AG20443 (cell line): ENCODE results near the gene C1QBP.
A peak's percentile ranks its signal among the peaks of the same experiment; 100 is the strongest.
"Not testable (repeated sequence)": the region's sequence is repeated elsewhere in the genome, so short reads cannot be mapped to it uniquely, and the experiment has no call there.

Experiments used
- DNase-seq: peaks from one replicate; pipeline ENCODE4 v3.0.0; 2012; ENCODE audit warnings: low spot score, mixed read lengths

Gene C1QBP

DNA sequence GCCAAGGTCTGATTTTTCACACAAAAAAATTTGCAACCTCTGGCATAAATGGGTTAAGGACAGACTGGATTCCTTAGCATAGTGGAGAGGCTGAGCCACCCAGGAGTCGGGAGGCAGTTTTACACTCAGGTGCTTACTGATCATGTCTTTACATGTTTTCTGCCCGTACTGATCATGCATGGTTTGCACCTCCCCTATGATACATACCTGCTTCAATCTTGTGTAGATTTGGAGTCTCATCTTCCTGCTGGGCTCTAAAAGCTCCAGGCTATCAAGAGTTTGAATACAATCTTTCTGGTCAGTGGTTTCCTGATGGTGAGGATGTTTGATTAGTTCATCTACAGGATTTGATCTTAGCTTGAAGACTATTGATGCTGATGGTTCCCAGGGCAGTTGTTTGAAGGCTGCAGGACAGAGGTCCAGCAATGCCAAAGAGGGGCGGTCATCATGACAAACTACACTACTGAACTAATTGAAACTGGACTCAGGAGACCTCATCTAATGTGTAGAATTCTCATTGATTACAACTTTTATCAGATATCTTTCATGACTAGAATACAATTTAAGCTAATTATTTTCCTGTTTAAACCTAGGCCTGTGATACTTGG lies 6.9 kb downstream of the C1QBP start:
- DNase-seq, result no peak

DNA sequence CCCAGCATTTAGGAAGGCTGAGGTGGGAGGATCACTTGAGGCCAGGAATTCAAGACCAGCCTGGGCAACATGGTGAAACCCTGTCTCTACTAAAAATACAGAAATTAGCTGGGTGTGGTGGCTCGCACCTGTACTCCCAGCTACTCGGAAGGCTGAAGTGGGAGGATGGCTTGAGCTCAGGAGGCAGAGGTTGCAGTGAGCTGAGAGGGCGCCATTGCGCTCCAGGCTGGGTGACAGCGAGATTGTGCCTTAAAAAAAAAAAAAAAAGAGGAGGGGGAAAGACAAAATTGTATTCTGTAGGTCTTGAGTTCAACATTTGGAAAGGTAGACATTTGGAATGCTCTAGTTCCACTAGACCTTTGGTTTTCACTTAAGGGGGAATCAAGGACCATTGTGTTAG lies 7.7 kb downstream of the C1QBP start:
- not testable (repeated sequence) for DNase-seq

DNA sequence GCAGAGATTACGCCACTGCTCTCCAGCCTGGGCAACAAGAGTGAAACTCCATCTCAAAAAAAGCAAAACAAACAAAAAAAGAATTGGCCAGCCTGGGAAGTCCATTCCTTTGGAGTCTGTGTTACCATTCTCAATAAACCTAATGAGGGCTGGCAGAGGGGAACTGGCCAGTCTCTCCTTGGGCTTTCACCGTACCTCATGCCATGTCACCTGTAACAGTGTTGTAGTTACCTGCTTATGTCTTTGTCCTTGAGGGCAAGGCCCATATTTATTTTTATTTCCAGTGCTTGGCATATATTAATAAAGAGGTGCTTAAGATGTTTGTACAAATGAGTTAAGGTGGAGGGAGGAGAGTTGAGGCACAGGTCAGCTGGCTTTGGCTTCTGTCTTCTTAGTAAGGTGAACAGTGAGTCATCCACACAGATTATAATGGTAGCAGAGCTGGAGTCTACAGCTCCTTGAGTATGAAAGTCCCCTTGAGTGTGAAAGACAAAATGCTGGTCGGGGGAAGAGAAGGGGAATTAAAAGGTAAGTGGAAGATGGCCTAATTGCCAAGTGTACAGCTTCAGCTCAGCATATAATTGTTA lies 8.4 kb downstream of the C1QBP start:
- no peak for DNase-seq

DNA sequence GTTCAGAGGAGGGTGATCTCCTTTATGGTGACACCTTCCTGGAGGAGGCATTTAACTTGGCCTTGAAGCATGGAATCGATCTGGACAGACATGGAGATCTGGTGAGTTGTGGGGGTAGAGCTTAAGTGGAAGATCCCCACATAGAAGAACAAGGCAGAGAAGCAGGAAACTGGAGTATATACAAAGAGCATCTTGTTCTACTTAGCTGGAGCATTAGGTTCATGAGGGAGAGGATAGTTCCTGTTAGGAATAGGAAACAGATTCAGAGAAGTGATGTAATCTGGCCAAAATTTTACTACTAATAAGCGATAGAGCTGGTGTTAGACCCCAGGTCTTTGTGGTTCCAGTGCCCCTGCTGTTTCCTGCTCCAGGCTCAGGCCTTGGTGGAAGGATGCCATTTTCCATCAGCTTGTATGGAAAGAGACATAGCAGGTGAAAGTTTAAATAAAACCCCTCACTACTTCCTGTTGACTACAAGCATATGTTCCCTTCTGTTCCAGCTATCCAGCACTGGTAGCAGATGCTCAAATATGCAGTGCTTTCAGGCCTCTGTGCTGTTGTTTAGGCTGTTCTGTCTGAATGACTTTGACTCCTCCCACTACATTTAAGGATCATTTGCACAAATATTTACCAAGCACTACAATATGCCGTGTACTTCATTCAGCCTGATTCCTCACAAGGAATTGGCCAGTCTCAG lies 9.6 kb downstream of the C1QBP start:
- no peak for DNase-seq

DNA sequence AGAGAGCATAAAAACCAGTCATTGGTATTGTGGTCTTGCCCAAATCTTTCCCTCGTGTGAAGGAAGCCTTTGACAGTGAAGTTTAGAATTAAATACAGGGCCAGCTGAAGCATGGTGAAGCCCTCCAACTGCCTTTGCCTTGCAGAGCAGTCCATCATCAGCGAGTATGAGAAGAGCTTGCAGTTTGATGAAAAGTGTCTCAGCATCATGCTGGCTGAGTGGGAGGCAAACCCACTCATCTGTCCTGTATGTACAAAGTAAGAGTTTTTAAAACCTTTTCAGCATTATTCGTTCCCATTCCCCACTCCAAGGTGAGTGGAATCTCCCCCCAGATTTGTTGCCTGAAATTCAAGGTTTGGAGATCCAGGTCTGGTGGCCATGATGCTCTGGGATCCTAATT lies 13.1 kb downstream of the C1QBP start:
- DNase-seq, result no peak

DNA sequence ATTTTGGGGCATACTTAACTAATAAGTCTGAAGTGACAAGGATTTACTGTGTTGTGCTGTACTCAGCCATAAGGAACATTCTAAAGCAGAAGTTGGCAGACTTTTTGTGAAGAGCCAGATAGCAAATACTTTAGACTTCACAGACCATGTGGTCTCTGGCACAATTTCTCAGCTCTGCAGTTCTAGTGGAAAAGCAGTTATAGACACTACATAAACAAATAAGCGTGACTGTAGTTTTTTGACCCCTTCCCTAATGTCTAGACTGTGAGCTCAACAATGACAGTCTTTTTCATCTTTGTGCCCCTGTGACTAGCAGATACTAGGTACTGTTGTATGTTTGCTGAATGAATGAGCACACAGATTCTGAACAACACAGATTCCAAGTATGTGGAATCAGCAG lies 14.0 kb downstream of the C1QBP start:
- no peak for DNase-seq

DNA sequence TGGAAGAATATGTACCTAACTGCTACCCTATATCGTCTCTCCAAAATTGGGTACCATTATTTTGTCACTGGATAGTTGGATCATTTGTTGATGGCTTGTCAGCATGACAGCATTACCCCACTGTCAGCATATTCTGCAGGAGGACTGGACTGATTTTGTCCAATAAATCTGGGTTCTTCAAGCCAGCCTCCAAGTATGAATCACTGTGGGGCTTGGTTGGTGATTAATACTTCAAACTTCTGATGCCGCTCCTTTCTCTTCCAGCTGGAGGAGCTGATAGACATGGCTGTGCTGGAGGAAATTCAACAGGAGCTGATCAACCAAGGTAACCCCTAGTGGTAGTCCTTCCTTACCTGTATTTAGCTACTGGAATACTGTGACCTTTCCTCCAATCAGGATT lies 16.4 kb downstream of the C1QBP start:
- peak; percentile 74 for DNase-seq

DNA sequence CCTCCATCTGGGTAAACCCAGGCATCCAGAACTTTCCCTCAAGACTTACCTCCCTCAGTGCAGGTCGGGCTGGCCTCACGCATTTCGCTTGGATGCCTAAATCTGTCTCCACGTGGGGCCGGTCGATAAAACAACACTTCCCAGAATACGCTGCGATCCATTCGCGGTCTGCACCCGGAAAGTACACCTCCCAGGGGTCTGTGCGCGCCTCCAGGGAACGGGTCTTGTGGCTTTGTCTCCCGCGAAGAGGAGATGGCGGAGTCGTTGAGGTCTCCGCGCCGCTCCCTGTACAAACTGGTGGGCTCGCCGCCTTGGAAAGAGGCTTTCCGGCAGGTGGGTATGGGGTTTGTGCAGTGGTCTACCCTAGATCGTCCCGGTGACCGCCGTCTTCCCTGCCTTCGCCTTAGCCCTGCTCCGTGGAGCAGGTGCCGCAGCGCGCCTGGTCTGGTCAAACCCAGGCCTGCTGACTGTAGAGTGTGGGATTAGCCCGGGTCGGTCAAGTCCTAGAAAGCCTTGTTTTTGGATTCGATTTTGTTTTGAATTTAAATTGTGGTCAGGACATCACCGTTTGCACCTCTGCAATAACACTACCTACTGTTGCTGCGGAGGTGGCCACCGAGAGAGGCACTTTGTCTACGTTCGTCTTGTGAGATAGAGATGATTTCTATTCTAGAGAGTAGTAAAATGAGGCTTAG lies 18.8 kb downstream of the C1QBP start, which contains the start of gene RPAIN:
Gene RPAIN, plus strand, starts transcription at position 224 of the 695 bp plus-strand sequence. Its CDS starts 29 bp downstream, at position 253.
- peak; percentile 82 for DNase-seq

DNA sequence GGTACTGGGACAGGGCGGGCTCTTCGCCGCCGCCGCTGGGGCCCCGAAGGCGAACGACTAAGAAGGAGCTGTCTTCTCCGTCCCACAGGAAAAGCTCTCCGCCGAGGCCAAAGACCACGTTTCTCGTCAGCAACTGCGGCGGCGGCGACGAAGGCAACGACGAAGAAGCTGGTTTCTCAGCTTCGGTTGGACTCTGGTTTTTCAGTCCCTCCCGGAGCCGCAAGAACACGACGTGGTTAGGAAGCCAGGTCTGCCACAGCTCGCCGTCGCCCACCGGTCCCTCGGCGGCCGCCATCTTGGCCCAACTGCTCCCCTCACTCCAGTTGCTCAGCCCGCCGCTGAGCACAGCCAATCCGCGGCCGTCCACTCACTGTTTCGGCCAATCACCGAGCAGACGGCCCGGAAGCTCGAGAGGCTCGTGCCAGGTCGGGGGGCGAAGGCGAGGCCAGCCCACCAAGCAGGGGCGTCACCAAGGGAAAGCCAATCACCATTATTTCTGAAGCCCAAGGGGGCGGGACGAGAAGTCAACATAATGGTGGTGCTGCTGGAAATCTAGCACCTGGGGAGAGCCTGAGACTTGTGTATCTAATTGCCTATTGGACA lies 19.5 kb downstream of the C1QBP start, which contains the start of gene NUP88:
Gene NUP88, minus strand, starts transcription at position 307 of the 603 bp plus-strand sequence. Its CDS starts 12 bp downstream, at position 295.
- peak; percentile 99 for DNase-seq

DNA sequence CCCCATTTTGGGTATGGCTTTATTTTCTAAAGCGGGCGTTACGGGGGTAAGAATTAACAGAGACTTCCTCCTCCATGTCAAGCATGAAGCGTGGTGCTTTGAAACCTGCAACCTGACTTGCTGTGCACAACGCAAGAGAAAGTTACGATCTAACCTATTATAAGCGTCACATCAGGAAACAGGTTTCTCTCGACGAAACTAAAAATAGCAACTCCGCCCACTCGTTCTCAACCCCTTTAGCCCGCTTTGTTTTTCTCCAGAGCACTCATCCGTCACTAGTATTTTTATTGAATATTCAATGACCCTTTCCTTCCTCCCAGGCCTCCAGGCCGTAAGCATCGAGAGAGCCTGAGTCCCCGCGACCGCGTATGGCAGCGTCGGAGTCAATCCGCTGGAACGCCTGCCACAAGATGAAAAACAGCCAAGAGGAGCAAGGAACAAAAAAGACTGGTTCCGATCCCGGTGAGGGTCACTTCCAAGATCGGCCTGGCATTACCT lies 20.0 kb downstream of the C1QBP start:
- no peak for DNase-seq

DNA sequence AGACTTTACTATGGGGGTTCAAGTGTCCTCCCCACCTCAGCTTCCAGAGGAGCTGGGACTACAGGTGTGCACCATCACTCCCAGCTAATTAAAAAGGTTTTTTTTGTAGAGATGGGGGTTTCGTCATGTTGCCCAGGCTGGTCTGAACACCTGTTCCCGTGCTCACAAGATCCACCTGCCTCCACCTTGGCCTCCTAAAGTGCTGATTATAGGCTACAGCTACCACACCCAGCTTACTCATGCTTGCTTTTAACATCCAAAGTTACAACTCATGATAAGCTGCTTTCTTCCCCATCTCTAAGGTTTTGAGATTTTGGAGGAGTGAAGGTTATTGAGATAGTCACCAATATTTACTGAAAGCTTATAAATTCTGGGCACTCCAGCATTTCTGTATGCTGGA lies 22.1 kb downstream of the C1QBP start:
- DNase-seq, result no peak

DNA sequence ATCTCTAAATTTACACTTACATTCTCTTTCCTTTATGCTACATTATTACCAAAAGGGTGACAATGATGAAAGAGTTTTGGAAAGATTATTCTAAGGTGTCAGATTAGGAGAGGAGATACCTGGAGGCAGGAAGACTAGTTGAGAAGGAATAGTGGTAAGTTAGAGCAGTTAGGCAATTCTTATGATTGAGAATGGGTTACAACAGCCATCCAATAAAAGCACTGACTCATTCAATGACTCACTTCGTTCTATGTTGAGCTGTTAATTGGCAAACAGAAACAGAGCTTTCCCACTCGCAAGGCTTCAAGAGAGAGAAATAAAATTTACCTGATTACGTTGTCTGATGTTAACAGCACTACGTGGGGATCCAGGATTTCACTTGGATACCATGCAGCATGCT lies 25.3 kb downstream of the C1QBP start:
- DNase-seq, result peak; percentile 74

DNA sequence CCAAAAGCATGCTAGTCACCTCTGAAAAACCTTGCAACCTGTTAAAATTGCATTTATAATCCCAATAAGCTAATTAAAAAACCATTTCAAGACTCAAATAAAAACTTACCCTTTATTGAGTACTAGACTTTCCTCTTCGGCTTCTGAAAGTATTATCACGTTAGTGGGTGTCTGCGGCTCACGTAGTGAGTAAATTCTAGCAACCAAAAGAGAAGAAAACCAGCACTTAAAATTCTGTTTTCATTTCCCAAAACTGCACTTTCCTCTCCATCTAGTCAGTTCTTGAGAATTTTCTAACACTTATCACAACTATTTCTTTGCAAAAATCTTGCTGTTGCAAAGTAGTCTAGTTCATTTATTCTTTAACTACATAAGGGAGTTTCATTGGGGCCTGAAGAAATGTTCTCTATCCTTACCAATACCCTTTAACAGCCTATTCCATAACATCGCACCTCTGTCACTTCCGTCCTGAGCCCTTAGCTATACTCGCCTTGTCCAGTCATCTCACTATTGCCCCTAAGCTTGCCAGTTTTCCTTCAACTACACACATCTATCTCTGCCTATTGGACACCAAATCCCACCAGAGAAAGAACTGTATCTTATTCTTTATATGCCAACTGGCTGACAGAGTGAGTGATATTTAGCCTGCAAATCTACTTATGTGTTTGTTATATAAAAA lies 28.2 kb downstream of the C1QBP start:
- DNase-seq, result no peak

DNA sequence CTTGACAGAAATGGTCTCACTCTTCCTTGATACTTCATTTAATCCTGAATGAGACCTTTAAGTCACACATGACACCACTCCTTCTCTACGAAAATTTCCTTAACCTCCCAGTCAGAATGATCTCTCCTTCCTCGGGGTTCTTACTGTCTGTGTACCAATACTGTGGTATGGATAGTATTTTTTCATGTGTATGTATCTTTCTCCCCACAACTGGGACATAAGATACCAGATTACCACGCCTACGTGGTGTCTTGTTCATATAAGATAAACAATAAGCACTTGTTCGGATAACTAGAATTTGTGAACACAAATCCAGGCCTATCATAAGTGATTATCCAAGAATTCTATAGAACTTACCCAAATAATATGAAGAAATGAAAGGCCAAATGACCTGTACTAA lies 30.8 kb downstream of the C1QBP start:
- no peak for DNase-seq

DNA sequence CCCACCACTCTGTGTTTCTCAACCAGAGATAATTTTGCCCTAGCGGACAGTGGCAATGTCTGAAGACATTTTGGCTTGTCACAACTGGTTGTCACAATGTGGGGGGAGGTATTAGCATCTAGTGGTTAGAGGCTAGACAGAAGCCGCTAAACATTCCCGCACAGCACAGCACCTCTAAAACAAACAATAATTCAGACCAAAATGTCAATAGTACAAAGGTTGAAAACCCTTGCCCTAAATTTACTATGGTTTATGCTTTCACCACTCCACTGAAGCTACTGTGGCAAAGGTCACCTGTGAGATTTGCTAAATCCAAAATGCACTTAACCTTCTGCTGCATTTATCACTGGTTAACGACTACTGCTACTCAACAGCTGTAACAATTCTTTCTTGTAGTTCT lies 33.6 kb downstream of the C1QBP start:
- DNase-seq, result no peak

DNA sequence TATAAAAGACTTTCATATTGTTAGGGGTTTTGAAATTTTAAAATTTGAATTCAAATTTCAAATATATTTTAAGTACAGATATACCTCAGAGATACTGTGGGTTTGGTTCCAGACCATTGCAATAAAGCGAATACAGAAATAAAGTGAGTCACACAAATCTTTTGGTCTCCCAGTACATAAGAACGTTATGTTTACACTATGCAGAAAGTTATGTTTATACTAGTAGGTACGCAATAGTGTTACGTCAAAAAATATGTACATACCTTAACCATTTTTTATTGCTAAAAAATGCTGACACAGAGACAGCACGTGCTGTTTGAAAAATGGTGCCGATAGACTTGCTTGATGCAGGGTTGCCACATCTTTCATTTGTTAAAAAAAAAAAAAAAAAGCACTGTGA lies 39.2 kb downstream of the C1QBP start:
- DNase-seq, result no peak

DNA sequence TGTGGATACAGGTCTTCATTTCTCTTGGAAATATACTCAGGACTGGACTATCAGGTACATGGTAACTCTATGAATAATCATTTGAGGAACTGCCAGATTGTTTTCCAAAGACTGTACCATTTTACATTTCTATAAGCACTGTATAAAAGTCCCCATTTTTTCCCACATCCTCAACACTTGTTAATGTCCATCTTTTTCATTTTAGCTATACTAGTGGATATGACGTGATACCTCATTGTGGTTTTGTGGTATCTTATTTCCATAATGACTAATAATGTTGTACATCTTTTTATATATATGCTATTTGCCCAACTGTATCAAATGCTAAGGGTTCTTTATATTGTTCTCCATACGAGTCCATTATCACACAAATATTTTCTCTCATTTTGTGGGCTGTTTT lies 42.3 kb downstream of the C1QBP start:
- no peak for DNase-seq

DNA sequence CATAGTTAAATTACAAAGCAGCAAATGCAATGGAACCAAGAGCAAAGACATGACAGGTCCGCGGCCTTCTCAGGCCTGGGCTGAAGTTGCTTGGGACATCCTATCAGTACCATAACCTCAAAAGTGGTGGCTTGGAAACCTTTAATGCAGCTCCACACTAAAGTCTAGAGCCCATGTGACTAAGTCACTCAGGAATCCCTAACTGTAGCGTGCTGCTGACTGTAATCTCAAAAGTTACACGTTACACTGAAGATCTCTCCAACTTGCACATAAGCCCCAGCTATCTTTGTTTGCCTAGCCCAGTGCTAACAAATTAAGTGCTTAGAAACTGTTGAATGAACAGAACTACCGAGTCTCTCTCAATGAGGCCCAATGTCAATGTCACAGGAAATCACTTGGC lies 47.3 kb downstream of the C1QBP start:
- no peak for DNase-seq
